Endometrial microvascular endothelial cells (primary cell): ENCODE results near the gene TAT. TPM values are rescaled to one million over a fixed set of nuclear protein-coding genes. Genes with fewer than 3 reads are reported as not detected.
"Not testable (repeated sequence)": the region's sequence is repeated elsewhere in the genome, so short reads cannot be mapped to it uniquely, and the experiment has no call there.

Source experiments
- in situ Hi-C: cut with HindIII; loops from 2 replicates; pipeline ENCODE4 v1.10.0; 2017; ENCODE audit warnings: low sequenced_read_pairs, low pct_unique_long_range_greater_than_20kb; ENCODE audit errors: inconsistent ontology term
- total RNA-seq: library from RNA; depleted of rRNA; stranded (reverse); fragments of >200 nt; gene quantifications from one replicate; pipeline ENCODE4 v1.2.3, GENCODE V29; 2015; ENCODE audit errors: inconsistent ontology term

TAT gene
- total RNA-seq, 1 donor from 2014 or later, result not detected

- in situ Hi-C loops, result not testable (repeated sequence)
These were observed 13.2 kb upstream of the TAT start for GRCh38 chr16:71590071-71590470.

GRCh38 chr16:71589334-71589733 is 12.4 kb upstream of the TAT start:
- in situ Hi-C loops, result not testable (repeated sequence)

- in situ Hi-C loops, result no loop called here
These were observed 8.4 kb upstream of the TAT start for GRCh38 chr16:71585318-71585703.

- in situ Hi-C loops, result no loop called here
These were observed 7.8 kb upstream of the TAT start for GRCh38 chr16:71584543-71585317.

GRCh38 chr16:71582553-71582848 is 5.6 kb upstream of the TAT start:
- in situ Hi-C loops, result not testable (repeated sequence)

- in situ Hi-C loops, result no loop called here
These were observed 2.2 kb downstream of the TAT start for GRCh38 chr16:71574702-71575101.

- in situ Hi-C loops, result no loop called here
These were observed 3.4 kb downstream of the TAT start for GRCh38 chr16:71573387-71574094.

- in situ Hi-C loops, result no loop called here
These were observed 4.3 kb downstream of the TAT start for GRCh38 chr16:71572497-71573116.

GRCh38 chr16:71570144-71570543 is 6.7 kb downstream of the TAT start:
- in situ Hi-C loops, result no loop called here

- in situ Hi-C loops, result no loop called here
These were observed 7.3 kb downstream of the TAT start for GRCh38 chr16:71569621-71570020.

- in situ Hi-C loops, result no loop called here
These were observed 8.3 kb downstream of the TAT start for GRCh38 chr16:71568551-71568950.

GRCh38 chr16:71567931-71568330 is 9.0 kb downstream of the TAT start:
- in situ Hi-C loops, result no loop called here

GRCh38 chr16:71565812-71566700 is 10.8 kb downstream of the TAT start:
- in situ Hi-C loops, result no loop called here

GRCh38 chr16:71564335-71564967 is 12.4 kb downstream of the TAT start:
- in situ Hi-C loops, result no loop called here

GRCh38 chr16:71562552-71562951 is 14.3 kb downstream of the TAT start:
- in situ Hi-C loops, result no loop called here

- in situ Hi-C loops, result not testable (repeated sequence)
These were observed 15.0 kb downstream of the TAT start for GRCh38 chr16:71561886-71562285.

GRCh38 chr16:71559855-71560254 is 17.0 kb downstream of the TAT start:
- in situ Hi-C loops, result no loop called here

- in situ Hi-C loops, result no loop called here
These were observed 18.8 kb downstream of the TAT start for GRCh38 chr16:71557954-71558582.
